RWPE1 (cell line): ENCODE measurements around the gene BST1.
A peak's percentile ranks its signal among the peaks of the same experiment; 100 is the strongest.

Experiments
- CTCF ChIA-PET: fragments of 350-600 bp; sonication (Branson Sonifier 250); formaldehyde crosslinking; extraction: SDS; loops from one replicate; lab custom pipeline; 2021; lab: Yijun Ruan, JAX
- POLR2A ChIA-PET: fragments of 400-600 bp; formaldehyde crosslinking; extraction: SDS; loops from one replicate; lab custom pipeline; 2020; ENCODE audit warnings: antibody characterized with exemption; ENCODE audit not compliant: low non-redundant PET; lab: Yijun Ruan, JAX
- DNase-seq: peaks from one replicate; pipeline ENCODE4 v3.0.0; 2012; ENCODE audit warnings: low spot score
- H3K27ac ChIP-seq: fragments of 450-650 bp; 2 replicates; pipeline ENCODE4 v1.5.1; 2017
- TF ChIP-seq, protein P1 (sequence below): fragments of 450-650 bp; conservative IDR thresholded peaks from 2 replicates; pipeline ENCODE4 v1.5.1; 2017; ENCODE audit warnings: low read depth, mild to moderate bottlenecking

BST1 gene

DNA sequence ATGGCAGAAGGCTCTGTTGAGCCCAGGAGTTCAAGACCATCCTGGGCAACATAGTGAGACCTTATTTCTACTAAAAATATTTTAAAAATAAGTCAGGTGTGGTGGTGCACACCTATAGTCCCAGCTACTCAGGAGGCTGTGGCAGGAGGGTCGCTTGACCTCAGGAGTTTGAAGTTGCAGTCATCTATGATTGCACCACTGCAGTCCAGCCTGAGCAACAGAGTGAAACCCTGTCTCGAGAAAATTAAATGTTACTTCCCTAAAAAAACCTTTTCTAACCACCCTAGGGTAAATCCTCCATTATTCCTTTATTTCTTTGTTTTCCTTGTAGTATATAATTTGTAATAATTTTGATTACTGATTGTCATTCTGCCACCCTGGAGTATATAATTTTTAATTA, 13.3 kb upstream of the BST1 start:
- CTCF ChIA-PET, result no interaction called here
- TF ChIP-seq, protein P1, sequence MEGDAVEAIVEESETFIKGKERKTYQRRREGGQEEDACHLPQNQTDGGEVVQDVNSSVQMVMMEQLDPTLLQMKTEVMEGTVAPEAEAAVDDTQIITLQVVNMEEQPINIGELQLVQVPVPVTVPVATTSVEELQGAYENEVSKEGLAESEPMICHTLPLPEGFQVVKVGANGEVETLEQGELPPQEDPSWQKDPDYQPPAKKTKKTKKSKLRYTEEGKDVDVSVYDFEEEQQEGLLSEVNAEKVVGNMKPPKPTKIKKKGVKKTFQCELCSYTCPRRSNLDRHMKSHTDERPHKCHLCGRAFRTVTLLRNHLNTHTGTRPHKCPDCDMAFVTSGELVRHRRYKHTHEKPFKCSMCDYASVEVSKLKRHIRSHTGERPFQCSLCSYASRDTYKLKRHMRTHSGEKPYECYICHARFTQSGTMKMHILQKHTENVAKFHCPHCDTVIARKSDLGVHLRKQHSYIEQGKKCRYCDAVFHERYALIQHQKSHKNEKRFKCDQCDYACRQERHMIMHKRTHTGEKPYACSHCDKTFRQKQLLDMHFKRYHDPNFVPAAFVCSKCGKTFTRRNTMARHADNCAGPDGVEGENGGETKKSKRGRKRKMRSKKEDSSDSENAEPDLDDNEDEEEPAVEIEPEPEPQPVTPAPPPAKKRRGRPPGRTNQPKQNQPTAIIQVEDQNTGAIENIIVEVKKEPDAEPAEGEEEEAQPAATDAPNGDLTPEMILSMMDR, result no peak
- no peak for DNase-seq
- POLR2A ChIA-PET, result no interaction called here
- peak overlapping the region; percentile 85 for H3K27ac ChIP-seq

DNA sequence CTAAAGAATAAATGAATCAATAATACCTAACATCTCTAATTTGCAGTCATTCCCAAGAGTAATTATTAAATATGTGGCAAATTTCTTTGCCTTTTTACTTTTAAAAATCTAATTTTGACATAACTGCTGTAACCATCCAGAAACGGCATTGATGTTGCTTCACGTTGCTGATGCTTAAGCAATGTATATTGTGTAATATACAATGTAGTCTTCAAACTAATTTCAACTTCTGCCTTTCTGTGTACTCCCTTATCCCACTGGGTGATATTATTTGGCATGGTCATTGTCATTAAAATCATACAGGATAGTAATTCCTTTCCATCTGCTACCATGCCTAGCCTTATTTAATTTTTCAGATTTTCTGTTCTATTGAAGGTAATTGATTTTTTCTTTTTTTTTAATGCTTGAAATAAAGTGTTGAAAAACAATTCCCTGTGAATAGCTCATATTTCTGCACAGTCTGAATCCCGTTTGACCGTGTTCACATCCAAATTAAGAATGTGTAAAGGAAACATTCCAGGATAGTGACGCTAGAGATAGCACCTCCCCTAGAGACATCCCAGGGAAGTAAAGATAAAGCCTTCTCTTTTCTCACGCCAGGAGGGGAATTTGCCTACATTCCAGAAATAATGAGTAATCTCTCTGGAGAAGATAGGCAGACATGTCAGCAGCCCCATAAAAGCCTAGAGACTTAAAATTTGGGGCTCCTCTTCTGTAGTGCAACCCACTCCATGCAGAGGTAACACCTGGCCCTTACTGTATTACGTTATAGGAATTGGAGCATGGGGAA, 12.7 kb upstream of the BST1 start:
- TF ChIP-seq, protein P1, result no peak
- H3K27ac ChIP-seq, result no peak overlapping the region
- ChIA-PET CTCF (no interaction called here), POLR2A (no interaction called here)
- DNase-seq, result peak; percentile 72

DNA sequence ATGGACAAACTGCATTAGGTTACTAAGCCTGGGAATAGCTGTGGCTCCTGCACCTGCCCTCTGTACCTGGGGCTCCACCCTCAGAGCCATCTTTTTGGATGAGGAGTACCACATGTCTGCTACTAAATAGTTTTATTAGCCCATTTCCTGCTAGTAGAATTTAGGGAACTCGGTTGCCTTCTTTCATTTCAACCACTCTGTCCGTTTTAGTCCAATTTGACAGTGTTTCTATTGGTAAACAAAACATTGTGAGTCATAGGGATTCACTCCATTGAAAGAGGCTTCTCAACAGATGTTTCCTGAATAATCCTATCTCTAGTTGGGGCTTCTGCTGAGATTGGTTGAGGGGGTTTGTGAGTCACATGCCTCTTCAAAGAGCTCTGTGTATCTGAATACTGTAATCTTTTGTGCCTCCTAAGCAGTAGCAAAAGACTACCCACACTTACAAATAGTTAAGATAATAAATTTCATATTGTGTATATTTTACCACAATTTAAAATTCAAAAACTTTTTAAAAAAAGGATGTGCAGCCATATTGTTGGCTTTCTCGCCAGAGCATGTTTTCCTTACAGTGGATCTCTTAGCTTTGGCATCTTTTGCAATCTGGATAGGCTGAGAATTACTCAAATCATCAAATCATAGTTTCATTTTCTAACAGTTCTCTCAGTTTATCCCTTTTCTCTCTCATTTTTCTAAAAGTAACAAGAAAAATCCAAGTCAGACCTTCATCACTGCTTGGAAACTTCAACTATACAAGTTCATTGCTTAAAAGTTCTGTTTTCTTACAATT, 11.3 kb upstream of the BST1 start:
- DNase-seq, result no peak
- H3K27ac ChIP-seq, result no peak overlapping the region
- POLR2A ChIA-PET, result no interaction called here
- TF ChIP-seq, protein P1, result no peak
- CTCF ChIA-PET, result no interaction called here

DNA sequence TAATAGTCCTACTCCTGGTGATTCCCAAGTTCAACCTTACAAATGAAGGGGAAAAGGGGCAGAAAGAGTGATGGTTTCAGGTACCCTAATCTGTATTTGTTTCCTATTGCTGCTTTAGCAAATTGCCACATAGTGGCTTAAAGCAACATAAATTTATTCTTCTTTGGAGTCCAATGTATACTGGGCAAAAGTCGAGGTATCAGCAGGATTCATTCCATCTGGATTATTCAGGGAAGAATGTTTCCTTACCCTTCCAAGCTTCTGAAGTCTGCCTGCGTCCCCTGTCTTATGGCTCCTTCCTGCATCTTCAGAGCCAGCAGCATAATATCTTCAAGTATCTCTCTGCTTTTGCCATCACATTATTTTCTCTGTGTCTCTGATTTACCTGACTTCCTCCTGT, 10.3 kb upstream of the BST1 start:
- POLR2A ChIA-PET, result no interaction called here
- H3K27ac ChIP-seq, result no peak overlapping the region
- CTCF ChIA-PET, result no interaction called here
- DNase-seq, result no peak
- TF ChIP-seq, protein P1, result no peak

DNA sequence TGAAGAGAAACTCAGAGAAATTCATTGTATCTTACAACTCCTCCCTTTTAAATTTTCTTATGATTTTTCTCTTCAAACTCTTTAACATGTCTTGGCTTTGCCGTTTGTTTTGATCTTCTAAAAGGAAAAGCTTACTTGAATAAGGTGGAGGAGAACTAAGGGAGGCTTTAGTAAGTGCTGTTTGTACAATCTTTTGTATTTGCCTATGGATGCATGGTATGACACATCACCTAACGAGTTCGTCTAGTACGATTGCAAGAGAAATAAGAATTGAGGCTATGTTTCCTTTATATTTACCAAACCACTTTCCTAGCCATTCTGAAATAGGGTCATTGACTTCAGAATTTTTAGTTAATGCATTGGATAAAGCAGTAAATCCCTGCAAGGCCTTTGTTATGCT, 8.4 kb upstream of the BST1 start:
- ChIA-PET POLR2A (no interaction called here), CTCF (interaction anchor here (0.7 kb wide), 2 partner anchors 107 to 187 kb away, joined by 3 read pairs; no protein-coding TSS in a partner anchor)
- no peak overlapping the region for H3K27ac ChIP-seq
- DNase-seq, result no peak
- TF ChIP-seq, protein P1, result no peak

DNA sequence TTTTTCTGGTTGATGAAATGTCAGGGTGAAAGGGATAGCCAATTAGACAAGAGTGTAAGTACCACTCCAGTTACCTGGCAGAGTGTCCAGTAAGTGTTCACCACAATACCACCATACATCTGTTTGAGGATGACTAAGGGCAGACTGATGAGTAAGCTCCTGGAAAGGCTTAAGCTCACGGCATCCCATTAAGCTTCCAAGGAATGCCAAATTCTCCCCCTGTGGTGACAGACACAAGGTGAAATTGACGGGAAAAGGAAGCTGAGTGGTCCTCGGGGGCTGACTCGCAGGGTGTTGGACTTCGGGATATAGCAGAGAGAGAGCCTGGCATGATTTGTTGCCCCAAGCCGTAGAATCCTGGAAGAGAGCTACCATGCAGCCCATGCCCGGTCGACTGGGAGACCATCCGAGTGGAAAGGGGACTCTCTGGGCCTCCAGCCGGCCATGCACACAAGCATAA, 7.6 kb upstream of the BST1 start:
- ChIA-PET POLR2A (no interaction called here), CTCF (interaction anchor here (0.7 to 0.8 kb wide), 2 partner anchors 13 to 188 kb away, joined by 3 read pairs; no protein-coding TSS in a partner anchor)
- DNase-seq, result peak; percentile 70
- TF ChIP-seq, protein P1, result no peak
- H3K27ac ChIP-seq, result peak overlapping the region; percentile 88
